IMR-90 (cell line): Measurements from ENCODE around the gene IQGAP2. TPM values are rescaled to one million over a fixed set of nuclear protein-coding genes. Genes with fewer than 3 reads are reported as not detected.

Source experiments
- ATAC-seq: fragments of 200-7000 bp; cut with Tn5 transposase; 2 replicates; pipeline ENCODE4 v1.9.1; 2020; ENCODE audit warnings: low read depth, mild to moderate bottlenecking, moderate library complexity
- BruUV-seq: library from RNA; stranded (reverse); fragments of 400-500 nt; replicated peaks from 2 replicates; lab custom pipeline; 2021; lab: Mats Ljungman, UMichigan
- CTCF ChIA-PET: fragments of 300-600 bp; formaldehyde crosslinking; extraction: SDS; loops from one replicate; lab custom pipeline; 2021; ENCODE audit warnings: antibody characterized with exemption; lab: Yijun Ruan, JAX
- POLR2A ChIA-PET: fragments of 300-600 bp; sonication (Branson Sonifier 250); formaldehyde crosslinking; loops from one replicate; lab custom pipeline; 2022; ENCODE audit warnings: antibody characterized with exemption; ENCODE audit not compliant: unreplicated experiment; lab: Charles Lee
- DNase-seq: peaks from one replicate; pipeline ENCODE4 v3.0.0; 2013
- H2AFZ ChIP-seq: replicated peaks from 2 replicates; pipeline ENCODE3; 2013; ENCODE audit warnings: low read length, mild to moderate bottlenecking; ENCODE audit not compliant: poor library complexity
- H2AK5ac ChIP-seq: 2 replicates; pipeline ENCODE4 v1.6.1; 2013; ENCODE audit warnings: low read depth, low read length, inconsistent platforms
- H2AK9ac ChIP-seq: replicated peaks from 2 replicates; pipeline ENCODE3; 2013; ENCODE audit warnings: mild to moderate bottlenecking, low read depth, low read length, moderate library complexity; ENCODE audit not compliant: poor library complexity
- H2BK120ac ChIP-seq: 2 replicates; pipeline ENCODE4 v1.6.1; 2013; ENCODE audit warnings: low read depth, low read length, inconsistent platforms
- H2BK15ac ChIP-seq: 3 replicates; pipeline ENCODE4 v1.6.1; 2013; ENCODE audit warnings: low read depth, low read length, inconsistent platforms
- H2BK20ac ChIP-seq: 2 replicates; pipeline ENCODE4 v1.6.1; 2013; ENCODE audit warnings: low read depth, mild to moderate bottlenecking, inconsistent platforms, low read length, moderate library complexity
- H2BK5ac ChIP-seq: 2 replicates; pipeline ENCODE4 v1.6.1; 2013; ENCODE audit warnings: mild to moderate bottlenecking, low read depth, low read length, inconsistent platforms; ENCODE audit not compliant: poor library complexity, severe bottlenecking
- H3K14ac ChIP-seq: replicated peaks from 2 replicates; pipeline ENCODE4 v1.6.1; 2013; ENCODE audit warnings: low read depth, low read length, inconsistent platforms
- H3K18ac ChIP-seq: 2 replicates; pipeline ENCODE4 v1.6.1; 2013; ENCODE audit warnings: low read depth, low read length, control low read depth
- H3K23ac ChIP-seq: 2 replicates; pipeline ENCODE4 v1.6.1; 2013; ENCODE audit warnings: low read depth, low read length, inconsistent platforms
- H3K27ac ChIP-seq: 2 replicates; pipeline ENCODE4 v1.5.1; 2013; ENCODE audit warnings: mild to moderate bottlenecking, control low read depth, low read length; ENCODE audit not compliant: insufficient read depth
- H3K27me3 ChIP-seq: 2 replicates; pipeline ENCODE4 v1.6.1; 2013; ENCODE audit warnings: low read length; ENCODE audit not compliant: control insufficient read depth, insufficient read depth
- H3K36me3 ChIP-seq: 2 replicates; pipeline ENCODE4 v1.6.1; 2013; ENCODE audit warnings: low read length, mixed read lengths; ENCODE audit not compliant: control insufficient read depth, insufficient read depth
- H3K4ac ChIP-seq: 2 replicates; pipeline ENCODE4 v1.6.1; 2013; ENCODE audit warnings: low read depth, low read length, inconsistent platforms
- H3K4me1 ChIP-seq: 2 replicates; pipeline ENCODE4 v1.6.1; 2013; ENCODE audit warnings: low read length, mixed read lengths; ENCODE audit not compliant: control insufficient read depth, insufficient read depth
- H3K4me2 ChIP-seq: 2 replicates; pipeline ENCODE4 v1.6.1; 2013; ENCODE audit warnings: low read depth, mild to moderate bottlenecking, control low read depth, low read length, moderate library complexity
- H3K4me3 ChIP-seq: 2 replicates; pipeline ENCODE4 v1.5.1; 2013; ENCODE audit warnings: low read depth, mild to moderate bottlenecking, control low read depth, low read length, moderate library complexity; ENCODE audit not compliant: insufficient read depth
- H3K56ac ChIP-seq: 2 replicates; pipeline ENCODE4 v1.6.1; 2013; ENCODE audit warnings: low read length, inconsistent platforms; ENCODE audit not compliant: insufficient read depth; ENCODE audit errors: extremely low read depth
- H3K79me1 ChIP-seq, 2 experiments: 2 replicates each; pipeline ENCODE4 v1.6.1; 2013; ENCODE audit warnings: low read length in 2 of 2, inconsistent platforms in 1 of 2, low read depth in 1 of 2
- H3K9ac ChIP-seq: 2 replicates; pipeline ENCODE4 v1.6.1; 2013; ENCODE audit warnings: low read depth, low read length, control low read depth
- H3K9me1 ChIP-seq: 2 replicates; pipeline ENCODE4 v1.6.1; 2013; ENCODE audit warnings: low read length, inconsistent platforms; ENCODE audit not compliant: insufficient read depth
- H3K9me3 ChIP-seq: 2 replicates; pipeline ENCODE4 v1.6.1; 2013; ENCODE audit warnings: low read length; ENCODE audit not compliant: control insufficient read depth, insufficient read depth
- H4K20me1 ChIP-seq: 2 replicates; pipeline ENCODE4 v1.6.1; 2013; ENCODE audit warnings: low read length, inconsistent platforms; ENCODE audit not compliant: insufficient read depth
- H4K5ac ChIP-seq: 2 replicates; pipeline ENCODE4 v1.6.1; 2013; ENCODE audit warnings: mild to moderate bottlenecking, low read depth, low read length, control low read depth
- H4K8ac ChIP-seq, 2 experiments: 2 replicates each; pipeline ENCODE4 v1.6.1; 2013; ENCODE audit warnings: low read depth in 2 of 2, low read length in 2 of 2, control low read depth in 1 of 2, inconsistent platforms in 1 of 2
- H4K91ac ChIP-seq: 2 replicates; pipeline ENCODE4 v1.6.1; 2013; ENCODE audit warnings: low read depth, low read length, inconsistent platforms; ENCODE audit not compliant: insufficient read depth
- ELK1 ChIP-seq: fragments of 150-350 bp; IDR thresholded peaks from 2 replicates; pipeline ENCODE4 v1.6.1; 2016; ENCODE audit warnings: low read depth, mild to moderate bottlenecking, low read length, moderate library complexity, borderline replicate concordance
- MAFK ChIP-seq: IDR thresholded peaks from 2 replicates; pipeline ENCODE4 v1.6.1; 2012; ENCODE audit warnings: low read depth, low read length, improper control_type of control experiment
- MXI1 ChIP-seq: IDR thresholded peaks from 2 replicates; pipeline ENCODE4 v1.6.1; 2012; ENCODE audit warnings: low read depth, mild to moderate bottlenecking, low read length, moderate library complexity, borderline replicate concordance
- NFE2L2 ChIP-seq: fragments of 150-350 bp; IDR thresholded peaks from 2 replicates; pipeline ENCODE4 v1.6.1; 2016; ENCODE audit warnings: low read depth, mild to moderate bottlenecking, low read length
- RCOR1 ChIP-seq: IDR thresholded peaks from 2 replicates; pipeline ENCODE4 v1.6.1; 2012; ENCODE audit warnings: mild to moderate bottlenecking, low read length, improper control_type of control experiment; ENCODE audit not compliant: insufficient replicate concordance
- WGBS, 2 experiments: methylation state at CpG; one replicate each; pipeline versions ENCODE4 v1.1.5 to v1.1.7; 2013; ENCODE audit warnings: missing lambda C conversion rate in 2 of 2; ENCODE audit not compliant: insufficient read length in 1 of 2; ENCODE audit errors: extremely low coverage in 2 of 2; 5-methylcytosine and 5-hydroxymethylcytosine counted together
- dilution Hi-C: fragments of 300-500 bp; cut with HindIII; formaldehyde crosslinking; loops from one replicate; pipeline ENCODE4 v1.14.3; 2018; ENCODE audit warnings: low sequenced_read_pairs; ENCODE audit not compliant: unreplicated experiment
- in situ Hi-C: fragments of 300-500 bp; cut with MboI; formaldehyde crosslinking; loops from 3 replicates; pipeline ENCODE4 v1.14.3; 2019; ENCODE audit warnings: low sequenced_read_pairs, inconsistent platforms, mixed read lengths
- intact Hi-C: fragments of 100-400 bp; cut with micrococcal nuclease; formaldehyde crosslinking; loops from 2 replicates; pipeline ENCODE4 v1.10.0; 2022
- polyA plus RNA-seq, 3 experiments: library from polyadenylated mRNA; depleted of rRNA; stranded (reverse); fragments of >200 nt; gene quantifications; 2 replicates each; pipeline ENCODE4 v1.2.3, GENCODE V29; 2012; ENCODE audit warnings: low replicate concordance in 1 of 3
- total RNA-seq: library from RNA; depleted of rRNA; stranded (reverse); fragments of >200 nt; gene quantifications from 2 replicates; pipeline ENCODE4 v1.2.3, GENCODE V29; 2012

Gene IQGAP2
- total and polyA plus RNA-seq, 2 of the 4 experiments (the other 2 are of a cell fraction) = 0.21 to 0.36 TPM

- TF ChIP-seq ELK1 (no peak), MXI1 (0 out of 2 replicates have a peak, but pooled peaks have one; percentile 36)
These were observed 220.0 kb downstream of the IQGAP2 start, which contains the start of gene F2RL2 (continued) for GRCh38 chr5:76622973-76623596.

GRCh38 chr5:76625087-76625815 lies 222.2 kb downstream of the IQGAP2 start:
- H4K5ac ChIP-seq = no peak overlapping the region
- H4K8ac ChIP-seq = no peak overlapping the region
- no peak overlapping the region for H3K18ac ChIP-seq
- H3K9me1 ChIP-seq = no peaks in the 10 kb centered on the region
- H3K4me3 ChIP-seq = no peak overlapping the region
- 0 out of 2 replicates have a peak overlapping the region, but pooled peaks have one; percentile 15 for H3K14ac ChIP-seq
- H3K36me3 ChIP-seq = no peaks in the 10 kb centered on the region
- ChIA-PET POLR2A (no interaction called here), CTCF (interaction anchor here (1.0 kb wide), 1 partner anchor 149 kb away, joined by 3 read pairs; no protein-coding TSS in a partner anchor)
- no peak overlapping the region for H3K4ac ChIP-seq
- TF ChIP-seq RCOR1 (no peak), MAFK (no peak), NFE2L2 (no peak)
- BruUV-seq = no TSS peak
- no peak overlapping the region for H2BK5ac ChIP-seq
- intact Hi-C loops (no loop called here), dilution Hi-C loops (no loop called here), in situ Hi-C loops (no loop called here)
- no peak overlapping the region for H2AK5ac ChIP-seq
- DNase-seq (no peak), ATAC-seq (no peak)
- H2BK15ac ChIP-seq = no peak overlapping the region
- H2BK20ac ChIP-seq = no peak overlapping the region
- no peaks in the 10 kb centered on the region for H3K9me3 ChIP-seq
- H3K56ac ChIP-seq = no peak overlapping the region
- H3K4me1 ChIP-seq = 0 out of 2 replicates have a peak, but pooled peaks cover 3% of the 10 kb centered on the region
- peaks cover 0 to 17% of the 10 kb centered on the region in 2 experiments; a peak in 1 of 4 replicates for H3K79me1 ChIP-seq
- no peak overlapping the region for H2AFZ ChIP-seq
- H3K9ac ChIP-seq = no peak overlapping the region
- H2AK9ac ChIP-seq = no peak overlapping the region
- H3K27me3 ChIP-seq = no peaks in the 10 kb centered on the region
- no peak overlapping the region for H3K23ac ChIP-seq
- 90% methylated on average over 2 of the region's 8 CpGs; no CpG with 5 or more reads in 1 of the 2 experiments for WGBS, 2 experiments
- no peak overlapping the region for H3K4me2 ChIP-seq
- H3K27ac ChIP-seq = no peak overlapping the region
- H2BK120ac ChIP-seq = no peak overlapping the region
- H4K91ac ChIP-seq = no peak overlapping the region
- H4K20me1 ChIP-seq = no peaks in the 10 kb centered on the region
